Mucosa of rectum (tissue), 2 donors: ENCODE data around the gene PTPRU.

Experiments used
- H3K27ac ChIP-seq, 2 donors: one replicate each; pipeline ENCODE4 v1.7.0; 2013; ENCODE audit warnings: inconsistent platforms in 2 of 2, low read depth in 2 of 2, low read length in 2 of 2
- H3K27me3 ChIP-seq, 2 donors: one replicate each; pipeline ENCODE4 v1.7.0; 2013; ENCODE audit warnings: low read length in 2 of 2; ENCODE audit not compliant: control insufficient read depth in 2 of 2, insufficient read depth in 2 of 2
- H3K36me3 ChIP-seq, 2 donors: one replicate each; pipeline ENCODE4 v1.7.0; 2013; ENCODE audit warnings: low read length in 2 of 2; ENCODE audit not compliant: control insufficient read depth in 2 of 2, insufficient read depth in 2 of 2
- H3K4me1 ChIP-seq, 2 donors: one replicate each; pipeline ENCODE4 v1.7.0; 2013; ENCODE audit warnings: low read length in 2 of 2, mild to moderate bottlenecking in 1 of 2; ENCODE audit not compliant: control insufficient read depth in 2 of 2, insufficient read depth in 2 of 2
- H3K4me3 ChIP-seq, 2 donors: one replicate each; pipeline ENCODE4 v1.7.0; 2013; ENCODE audit warnings: low read length in 2 of 2
- H3K9ac ChIP-seq, 2 donors: one replicate each; pipeline ENCODE4 v1.7.0; 2013; ENCODE audit warnings: low read length in 2 of 2, low read depth in 1 of 2, mild to moderate bottlenecking in 1 of 2
- H3K9me3 ChIP-seq, 2 donors: one replicate each; pipeline ENCODE4 v1.7.0; 2013; ENCODE audit warnings: low read length in 2 of 2; ENCODE audit not compliant: control insufficient read depth in 2 of 2
- donor health status: healthy.
- donor health status: Normal muscosa, but diverticular disease.

Gene PTPRU

GRCh38 chr1:29341936-29342335 is 105.6 kb downstream of the PTPRU start:
- Histone ChIP-seq H3K9ac (no peak overlapping the region), H3K36me3 (no peaks in the 10 kb centered on the region), H3K27me3 (peaks cover 4 to 5% of the 10 kb centered on the region in 2 donors), H3K27ac (no peak overlapping the region), H3K4me3 (no peak overlapping the region), H3K4me1 (no peaks in the 10 kb centered on the region), H3K9me3 (no peaks in the 10 kb centered on the region)

GRCh38 chr1:29342351-29342750 is 106.0 kb downstream of the PTPRU start:
- H3K27me3 ChIP-seq = peaks cover 4 to 5% of the 10 kb centered on the region in 2 donors

DNA sequence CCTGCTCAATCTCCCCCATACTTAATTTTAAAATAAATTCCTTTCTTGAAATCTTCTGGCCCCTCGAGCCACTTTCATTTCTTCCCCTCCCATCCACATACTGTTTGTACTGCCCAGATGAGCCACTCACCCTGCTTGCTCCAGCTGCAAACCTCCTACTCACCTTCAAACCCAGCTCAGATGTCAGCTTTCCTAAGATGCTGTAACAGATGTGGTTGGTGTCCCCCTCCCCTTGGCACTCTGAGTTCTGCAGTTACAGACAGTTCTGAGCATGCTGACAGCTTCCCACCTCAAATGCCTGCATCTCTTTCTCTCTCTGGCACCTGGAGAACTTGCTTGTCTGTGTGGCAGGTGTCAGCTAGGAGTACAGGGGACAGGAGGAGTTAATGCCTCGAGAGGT is 106.7 kb downstream of the PTPRU start:
- Histone ChIP-seq H3K27ac (no peak overlapping the region), H3K27me3 (peaks cover 4 to 5% of the 10 kb centered on the region in 2 donors), H3K4me3 (no peak overlapping the region)

More at GRCh38 chr1:29342351-29342750, 106.0 kb downstream of the PTPRU start:
- Histone ChIP-seq H3K4me3 (no peak overlapping the region), H3K36me3 (no peaks in the 10 kb centered on the region), H3K9me3 (no peaks in the 10 kb centered on the region), H3K9ac (no peak overlapping the region), H3K27ac (no peak overlapping the region), H3K4me1 (no peaks in the 10 kb centered on the region)

GRCh38 chr1:29343476-29343875 is 107.2 kb downstream of the PTPRU start:
- Histone ChIP-seq H3K36me3 (no peaks in the 10 kb centered on the region), H3K9ac (no peak overlapping the region), H3K9me3 (no peaks in the 10 kb centered on the region), H3K27me3 (peaks cover 4 to 5% of the 10 kb centered on the region in 2 donors), H3K4me1 (no peaks in the 10 kb centered on the region), H3K4me3 (no peak overlapping the region), H3K27ac (no peak overlapping the region)

More for the DNA sequence above, 106.7 kb downstream of the PTPRU start:
- no peaks in the 10 kb centered on the region for H3K4me1 ChIP-seq
- H3K9me3 ChIP-seq = no peaks in the 10 kb centered on the region
- no peaks in the 10 kb centered on the region for H3K36me3 ChIP-seq
- H3K9ac ChIP-seq = no peak overlapping the region

DNA sequence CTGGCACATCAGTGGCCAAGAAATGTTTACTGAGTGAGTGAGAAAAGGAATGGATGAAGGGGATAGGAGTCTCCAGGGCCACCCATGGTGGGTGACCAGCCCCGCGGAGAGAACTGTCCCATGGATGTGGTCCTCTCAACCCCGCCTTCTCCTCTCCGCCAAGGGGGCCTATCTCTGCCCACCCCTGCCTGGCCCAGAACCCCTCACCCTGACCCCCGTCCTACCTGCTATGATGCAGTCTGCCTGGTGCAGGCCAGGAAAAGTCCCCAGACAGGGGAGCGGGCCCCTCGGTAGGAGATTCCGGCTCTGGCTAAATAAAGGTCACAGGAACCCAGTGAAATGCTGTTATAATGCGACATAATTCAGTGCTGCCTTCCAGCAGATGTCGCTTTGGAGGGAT is 107.6 kb downstream of the PTPRU start:
- Histone ChIP-seq H3K4me3 (no peak overlapping the region), H3K9ac (no peak overlapping the region), H3K27ac (no peak overlapping the region), H3K4me1 (no peaks in the 10 kb centered on the region), H3K36me3 (no peaks in the 10 kb centered on the region), H3K27me3 (peaks cover 4 to 5% of the 10 kb centered on the region in 2 donors), H3K9me3 (no peaks in the 10 kb centered on the region)

DNA sequence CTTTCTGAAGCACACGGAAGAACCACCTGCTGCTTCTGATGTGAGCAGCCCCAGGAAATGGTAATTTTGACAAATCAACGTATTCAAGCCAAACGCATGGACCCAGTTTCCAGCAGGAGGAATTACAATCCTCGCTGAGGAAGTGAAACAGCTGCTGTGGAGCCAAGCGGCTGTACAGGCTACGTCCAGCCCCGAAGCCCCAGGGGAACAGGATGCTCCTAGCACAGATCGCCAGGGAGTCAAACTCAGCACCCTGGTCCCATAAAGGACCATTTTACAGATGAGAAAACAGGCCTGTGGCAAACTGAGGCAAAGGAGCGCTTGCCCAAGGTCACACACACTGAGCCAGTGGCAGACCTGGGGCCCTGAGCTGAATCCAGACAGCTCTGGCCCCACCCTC is 108.0 kb downstream of the PTPRU start:
- Histone ChIP-seq H3K36me3 (no peaks in the 10 kb centered on the region), H3K27ac (no peak overlapping the region), H3K4me1 (no peaks in the 10 kb centered on the region), H3K9ac (no peak overlapping the region), H3K9me3 (no peaks in the 10 kb centered on the region), H3K4me3 (no peak overlapping the region), H3K27me3 (peaks cover 4 to 5% of the 10 kb centered on the region in 2 donors)

- Histone ChIP-seq H3K9ac (no peak overlapping the region), H3K27me3 (peaks cover 4 to 5% of the 10 kb centered on the region in 2 donors), H3K4me1 (no peaks in the 10 kb centered on the region), H3K4me3 (no peak overlapping the region), H3K9me3 (no peaks in the 10 kb centered on the region), H3K27ac (no peak overlapping the region), H3K36me3 (no peaks in the 10 kb centered on the region)
Measured at GRCh38 chr1:29346576-29346975, 110.3 kb downstream of the PTPRU start.

GRCh38 chr1:29349871-29350491 is 113.7 kb downstream of the PTPRU start:
- peaks cover 0 to 2% of the 10 kb centered on the region in 2 donors for H3K27me3 ChIP-seq
- no peaks in the 10 kb centered on the region for H3K9me3 ChIP-seq
- H3K4me3 ChIP-seq = no peak overlapping the region
- no peak overlapping the region for H3K27ac ChIP-seq
- H3K4me1 ChIP-seq = no peaks in the 10 kb centered on the region
- H3K36me3 ChIP-seq = no peaks in the 10 kb centered on the region
- H3K9ac ChIP-seq = no peak overlapping the region

DNA sequence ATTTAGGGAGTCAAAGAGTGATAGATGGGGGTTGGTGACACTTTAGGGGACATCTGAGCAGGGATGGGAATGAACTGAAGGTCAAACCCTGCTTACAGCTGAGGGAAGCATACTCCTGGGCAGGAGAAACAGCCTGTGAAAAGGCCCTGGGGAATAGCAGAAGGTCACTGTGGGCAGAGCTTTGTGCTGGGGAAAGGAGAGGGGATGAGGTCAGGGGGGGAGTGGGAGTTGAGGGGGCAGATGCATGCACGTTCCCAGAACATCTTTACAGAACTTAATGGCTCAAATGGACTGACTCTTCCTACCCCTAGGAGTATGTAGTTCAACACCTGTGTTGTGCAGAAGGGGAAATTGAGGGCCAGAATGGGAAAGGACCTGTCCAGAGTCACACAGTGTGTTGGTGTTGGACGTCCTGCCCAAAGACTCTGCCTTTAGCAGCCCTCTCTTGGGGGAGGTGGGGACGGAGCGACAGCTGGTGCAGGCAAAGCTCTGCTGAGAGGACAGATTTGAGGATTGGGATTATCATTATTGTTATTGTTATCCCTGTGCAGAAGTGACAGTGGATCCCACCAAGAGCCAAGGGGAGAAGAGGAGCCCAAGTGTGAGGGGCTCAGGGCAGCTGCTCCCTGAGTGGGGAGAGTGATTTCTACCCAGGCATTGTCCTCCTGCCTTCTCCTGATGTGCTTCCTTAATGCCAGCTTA is 116.5 kb downstream of the PTPRU start:
- Histone ChIP-seq H3K4me3 (no peak overlapping the region), H3K9ac (no peak overlapping the region), H3K36me3 (no peaks in the 10 kb centered on the region), H3K4me1 (no peaks in the 10 kb centered on the region), H3K27ac (no peak overlapping the region), H3K27me3 (peaks cover 0 to 2% of the 10 kb centered on the region in 2 donors), H3K9me3 (no peaks in the 10 kb centered on the region)

GRCh38 chr1:29354511-29355098 is 118.3 kb downstream of the PTPRU start:
- Histone ChIP-seq H3K27me3 (peaks cover 0 to 2% of the 10 kb centered on the region in 2 donors), H3K9ac (no peak overlapping the region), H3K9me3 (no peaks in the 10 kb centered on the region), H3K36me3 (no peaks in the 10 kb centered on the region), H3K27ac (no peak overlapping the region), H3K4me3 (no peak overlapping the region), H3K4me1 (no peaks in the 10 kb centered on the region)
